GM19239 (cell line): ENCODE results near the gene CBL.
"Not testable (repeated sequence)": the region's sequence is repeated elsewhere in the genome, so short reads cannot be mapped to it uniquely, and the experiment has no call there.

Source experiments
- DNase-seq: peaks from one replicate; pipeline ENCODE4 v3.0.0; 2011; ENCODE audit warnings: low spot score; ENCODE audit not compliant: insufficient read length
- FAIRE-seq: peaks from 2 replicates; lab custom pipeline; 2011; peaks lifted over from hg19 to GRCh38; lab: Jason Lieb, UNC

CBL gene

DNA sequence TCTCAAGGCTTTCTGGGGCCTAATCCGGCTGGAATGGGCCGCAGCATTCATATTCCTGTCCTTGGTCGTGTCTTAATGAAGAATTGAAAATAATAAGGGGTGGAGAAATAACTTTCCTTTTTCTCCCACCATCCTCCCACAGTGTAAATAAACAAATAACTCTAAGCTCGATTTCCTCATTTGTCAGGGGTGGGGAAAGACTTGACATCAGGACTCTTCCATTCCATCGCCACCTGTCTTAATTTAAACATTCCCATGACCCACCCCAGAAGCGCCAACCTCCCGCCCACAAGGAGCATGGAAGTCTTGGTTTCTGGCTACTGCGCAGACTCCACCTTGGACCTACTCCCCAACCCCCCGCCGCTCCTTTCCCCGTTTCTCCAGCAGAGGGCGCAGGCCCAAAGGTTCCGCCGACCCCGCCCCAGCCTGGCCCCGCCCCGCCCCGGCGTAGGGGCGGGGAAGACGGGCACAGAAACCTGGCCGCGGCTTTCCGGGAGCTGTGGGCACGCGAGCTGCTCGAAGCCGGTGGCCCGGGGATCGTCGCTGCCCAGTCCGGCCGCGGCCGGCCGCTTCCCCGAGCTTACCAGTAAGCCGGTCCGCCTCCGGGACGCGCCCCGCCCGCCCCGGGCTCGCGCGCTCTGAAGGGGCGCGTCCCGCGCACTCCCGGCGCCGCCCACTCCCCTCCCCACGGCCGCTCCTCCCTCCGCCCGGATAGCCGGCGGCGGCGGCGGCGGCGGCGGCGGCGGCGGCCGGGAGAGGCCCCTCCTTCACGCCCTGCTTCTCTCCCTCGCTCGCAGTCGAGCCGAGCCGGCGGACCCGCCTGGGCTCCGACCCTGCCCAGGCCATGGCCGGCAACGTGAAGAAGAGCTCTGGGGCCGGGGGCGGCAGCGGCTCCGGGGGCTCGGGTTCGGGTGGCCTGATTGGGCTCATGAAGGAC lies at the start of gene CBL:
CBL (plus strand) TSS at position 766 of the 937 bp plus-strand sequence; CDS start at position 845, 79 bp downstream.
- peak; percentile 89 for DNase-seq
- peak; percentile 82 for FAIRE-seq

DNA sequence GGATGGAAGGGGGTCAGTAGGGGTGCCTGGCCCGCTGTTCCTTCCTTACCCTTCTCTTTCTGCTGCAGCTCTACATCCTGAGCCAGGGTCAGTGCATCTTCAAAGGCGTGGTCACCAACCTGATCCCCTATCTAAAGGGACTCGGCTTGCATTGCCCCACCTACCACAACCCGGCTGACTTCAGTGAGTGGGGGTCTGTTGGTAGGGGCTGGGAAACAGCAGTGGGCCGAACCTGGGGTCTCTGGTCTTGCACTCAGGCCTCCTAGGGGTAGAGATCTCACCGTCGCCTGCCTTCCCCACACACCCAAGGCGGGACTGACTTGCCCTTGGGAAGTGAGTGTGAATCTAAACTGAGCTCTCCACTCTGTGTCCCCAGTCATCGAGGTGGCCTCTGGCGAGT lies 49.6 kb upstream of the CBL start:
- FAIRE-seq: no peak
- DNase-seq: no peak

DNA sequence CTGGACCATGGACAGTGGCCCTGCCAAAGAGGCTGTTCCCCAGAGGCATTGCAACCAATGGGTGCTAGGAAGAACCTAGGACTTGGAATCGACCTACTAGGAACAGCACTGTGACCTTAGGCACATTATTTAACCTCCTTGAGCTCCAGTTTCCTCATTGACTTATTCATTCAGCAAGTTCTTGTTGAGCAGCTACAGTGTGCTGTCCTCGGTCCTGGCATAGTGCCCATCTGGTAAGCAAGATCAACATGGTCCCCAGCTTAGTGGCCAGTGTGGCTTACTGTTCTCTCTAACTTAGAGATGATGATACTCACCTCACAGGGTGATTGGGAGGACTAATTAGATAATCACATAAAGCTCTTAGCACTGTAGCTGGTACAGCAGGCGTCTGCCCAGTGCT lies 49.1 kb upstream of the CBL start:
- no peak for FAIRE-seq
- no peak for DNase-seq

DNA sequence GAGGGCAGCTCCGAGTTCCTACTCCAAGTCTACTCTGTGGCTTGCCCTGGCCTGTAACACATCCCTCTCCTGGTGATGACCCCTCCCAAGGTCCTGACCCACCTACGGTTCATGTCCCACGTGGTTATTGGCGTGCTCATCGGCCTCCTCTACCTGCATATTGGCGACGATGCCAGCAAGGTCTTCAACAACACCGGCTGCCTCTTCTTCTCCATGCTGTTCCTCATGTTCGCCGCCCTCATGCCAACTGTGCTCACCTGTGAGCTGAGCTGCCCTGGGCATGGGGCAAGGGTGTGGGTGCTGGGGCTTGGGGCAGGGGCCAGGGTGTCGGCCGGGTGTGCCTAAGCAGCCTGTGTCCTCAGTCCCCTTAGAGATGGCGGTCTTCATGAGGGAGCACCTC lies 47.7 kb upstream of the CBL start:
- no peak for DNase-seq
- no peak for FAIRE-seq

DNA sequence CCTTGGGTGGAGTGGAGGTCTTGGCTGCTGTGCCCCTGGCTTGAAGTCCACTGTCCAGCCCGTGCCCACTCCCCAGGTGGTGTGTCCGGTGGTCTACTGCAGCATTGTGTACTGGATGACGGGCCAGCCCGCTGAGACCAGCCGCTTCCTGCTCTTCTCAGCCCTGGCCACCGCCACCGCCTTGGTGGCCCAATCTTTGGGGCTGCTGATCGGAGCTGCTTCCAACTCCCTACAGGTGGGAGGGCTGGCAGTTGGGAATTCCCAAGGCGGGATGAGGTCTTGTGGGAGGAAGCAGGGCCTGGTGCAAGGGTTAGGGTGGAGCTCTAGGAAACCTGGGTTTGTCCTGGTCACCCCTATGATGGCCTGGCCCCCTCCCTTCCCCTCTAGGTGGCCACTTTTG lies 46.0 kb upstream of the CBL start:
- FAIRE-seq (no peak), DNase-seq (no peak)

DNA sequence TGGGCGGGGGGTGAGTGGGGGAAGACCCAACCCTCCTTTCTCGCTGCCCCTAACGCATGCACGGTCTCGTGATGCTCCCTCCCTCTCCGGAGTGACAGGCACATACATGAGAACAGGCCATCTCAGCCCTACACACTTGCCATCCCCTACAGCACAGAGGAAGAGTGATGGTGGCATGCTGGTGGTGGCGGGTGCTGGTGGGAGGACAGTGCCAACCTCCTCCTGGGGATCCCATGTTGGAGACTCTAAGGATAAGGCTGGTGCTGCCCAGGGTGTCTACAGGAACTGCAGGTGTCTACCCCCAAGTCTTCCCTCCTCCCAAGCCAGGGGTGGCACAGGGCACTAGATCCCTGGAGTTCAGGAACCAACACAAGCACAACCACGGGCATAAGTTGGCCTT lies 44.3 kb upstream of the CBL start:
- no peak for DNase-seq
- no peak for FAIRE-seq

DNA sequence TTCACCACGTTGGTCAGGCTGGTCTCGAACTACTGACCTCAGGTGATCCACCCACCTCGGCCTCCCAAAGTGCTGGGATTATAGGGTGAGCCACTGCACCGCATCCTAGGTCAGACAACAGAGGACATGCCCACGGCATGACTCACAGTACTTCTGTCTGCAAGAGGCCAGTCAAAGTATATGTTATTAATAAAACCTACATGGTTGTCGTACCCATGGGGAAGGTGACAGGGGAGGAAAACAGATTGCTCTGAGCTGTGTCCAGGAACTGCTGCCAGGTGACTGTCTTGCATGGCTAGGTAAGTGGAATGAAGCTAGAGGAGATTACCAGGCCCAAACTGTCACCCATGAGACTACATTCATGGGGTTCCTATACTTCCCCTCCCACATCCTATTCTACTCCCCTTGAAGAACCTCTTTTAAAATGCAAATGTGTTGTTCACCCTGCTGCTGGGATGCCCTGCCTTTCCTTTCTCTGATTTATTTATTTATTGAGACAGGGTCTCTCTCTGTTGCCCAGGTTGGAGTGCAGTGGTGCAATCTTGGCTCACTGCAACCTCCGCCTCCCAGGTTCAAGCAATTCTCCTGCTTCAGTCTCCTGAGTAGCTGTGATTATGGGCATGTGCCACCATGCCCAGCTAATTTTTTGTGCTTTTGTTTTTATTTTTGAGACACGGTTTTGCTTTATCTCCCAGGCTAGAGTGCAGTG lies 39.6 kb upstream of the CBL start:
- no peak for FAIRE-seq

DNA sequence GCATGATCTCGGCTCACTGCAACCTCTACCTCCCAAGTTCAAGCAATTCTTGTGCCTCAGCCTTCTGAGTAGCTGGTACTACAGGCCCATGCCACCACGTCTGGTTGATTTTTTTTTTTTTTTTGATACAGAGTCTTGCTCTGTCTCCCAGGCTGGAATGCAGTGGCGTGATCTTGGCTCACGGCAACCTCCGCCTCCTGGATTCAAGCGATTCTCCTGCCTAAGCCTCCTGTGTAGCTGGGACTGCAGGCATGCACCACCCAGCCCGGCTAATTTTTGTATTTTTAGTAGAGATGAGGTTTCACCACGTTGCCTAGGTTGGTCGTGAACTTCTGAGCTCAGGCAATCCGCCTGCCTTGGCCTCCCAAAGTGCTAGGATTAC lies 39.1 kb upstream of the CBL start:
- not testable (repeated sequence) for FAIRE-seq, DNase-seq

More for the DNA sequence above, 39.6 kb upstream of the CBL start:
- no peak for DNase-seq

DNA sequence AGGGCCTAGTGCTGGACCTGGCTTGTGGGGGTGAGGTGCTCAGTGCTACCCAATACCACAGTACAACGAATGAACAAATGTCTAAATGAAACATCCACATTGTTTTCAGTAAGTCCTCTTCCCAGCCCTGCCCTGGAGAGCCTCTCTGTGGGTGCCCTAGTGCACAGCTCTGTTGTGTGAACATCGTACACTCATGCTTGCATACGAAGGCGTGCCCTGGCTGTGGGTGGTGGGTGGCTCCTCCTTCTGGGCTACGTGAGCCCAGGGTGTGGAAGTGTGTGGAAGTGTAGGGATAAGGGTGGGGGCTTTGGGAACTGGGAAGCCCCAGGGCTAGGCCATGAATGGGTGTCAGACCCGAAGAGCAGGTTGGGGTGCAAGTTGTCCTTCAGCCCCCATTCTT lies 38.2 kb upstream of the CBL start:
- DNase-seq (no peak), FAIRE-seq (no peak)

DNA sequence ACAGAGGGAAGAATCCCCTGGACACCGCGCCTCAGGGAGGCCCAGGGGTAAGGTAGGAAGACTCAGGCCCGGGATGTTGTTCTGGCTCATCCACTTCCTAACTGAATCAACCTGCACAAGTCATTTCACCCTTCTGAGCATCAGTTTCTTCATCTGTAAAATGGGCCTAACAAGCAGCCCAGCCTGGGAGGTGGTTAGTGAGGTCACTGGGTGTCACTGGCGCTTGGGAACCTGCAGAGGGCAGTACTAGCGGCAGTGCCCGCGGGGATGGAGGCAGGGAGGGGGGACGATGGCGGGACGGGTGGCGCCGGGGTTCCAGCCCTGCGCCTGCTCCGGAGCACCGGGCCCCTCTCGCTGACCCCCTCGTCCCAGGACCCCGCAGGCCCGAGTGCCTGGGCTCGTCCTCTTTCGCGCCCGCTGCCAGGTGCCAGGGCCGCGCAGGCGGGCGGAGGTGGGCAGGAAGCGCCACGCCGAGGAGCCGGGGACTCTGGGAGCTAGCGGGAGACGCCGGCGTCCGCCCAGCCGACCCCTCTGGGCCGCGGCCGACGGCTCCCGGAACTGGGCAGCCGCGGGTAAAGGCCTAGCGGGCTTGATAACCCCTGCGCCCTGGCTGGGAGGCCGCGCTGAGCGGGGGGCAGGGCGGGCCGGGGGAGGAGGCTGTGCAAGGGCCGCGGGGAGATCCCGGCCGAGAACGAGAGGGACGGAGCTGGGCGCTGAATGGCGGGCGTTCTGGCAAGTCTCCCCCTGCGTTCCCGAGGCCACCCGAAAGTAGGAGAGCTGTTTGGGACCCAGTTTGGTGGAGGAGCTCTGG lies 37.5 kb upstream of the CBL start, which contains the start of gene NLRX1:
NLRX1 (plus strand) TSS at position 255 of the 811 bp plus-strand sequence. CDS start 2,679 bp downstream, outside the sequence.
- FAIRE-seq (peak; percentile 92), DNase-seq (peak; percentile 97)

DNA sequence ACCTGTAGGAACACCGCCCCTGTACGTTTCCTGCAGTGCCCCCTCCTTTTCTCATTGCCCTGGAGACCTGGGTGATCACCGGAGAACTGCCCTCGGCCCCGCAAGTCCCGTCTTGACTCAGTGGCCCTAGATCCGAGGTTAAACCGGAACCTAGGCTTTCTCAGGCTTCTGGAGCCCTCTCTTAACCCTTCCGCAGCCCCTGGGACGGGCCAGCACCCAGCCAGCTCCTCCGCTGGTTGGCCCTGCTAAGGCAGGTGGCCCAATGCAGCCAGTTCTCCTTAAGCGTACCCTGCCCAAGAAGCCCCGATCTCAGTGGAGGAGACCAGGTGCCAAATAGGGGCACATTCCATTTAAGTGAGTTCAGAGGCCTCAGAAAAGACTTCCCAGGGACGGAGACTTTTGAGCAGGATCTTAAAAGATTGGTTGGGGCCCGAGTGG lies 36.8 kb upstream of the CBL start:
- DNase-seq (peak; percentile 53), FAIRE-seq (no peak)

DNA sequence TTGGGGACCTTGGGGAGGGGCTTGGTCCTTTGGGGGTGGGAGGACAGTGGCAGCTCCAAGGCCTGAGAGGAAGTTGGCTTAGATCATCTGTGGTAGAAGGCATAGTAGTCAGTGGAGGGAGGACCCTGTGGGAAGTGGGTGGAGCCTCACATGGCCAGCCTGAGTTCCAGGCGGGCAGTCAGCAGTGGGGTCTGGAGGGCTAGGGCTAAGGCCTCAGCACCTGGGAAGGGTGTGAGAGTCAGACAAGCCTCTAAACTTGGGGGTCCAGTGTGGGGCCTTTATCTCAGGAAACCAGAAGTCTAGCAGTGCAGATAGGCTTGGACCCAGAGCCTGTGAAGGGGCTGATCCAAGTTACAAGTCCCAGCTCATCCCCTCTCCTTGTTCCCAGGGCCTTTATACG lies 33.6 kb upstream of the CBL start:
- DNase-seq: no peak
- no peak for FAIRE-seq

DNA sequence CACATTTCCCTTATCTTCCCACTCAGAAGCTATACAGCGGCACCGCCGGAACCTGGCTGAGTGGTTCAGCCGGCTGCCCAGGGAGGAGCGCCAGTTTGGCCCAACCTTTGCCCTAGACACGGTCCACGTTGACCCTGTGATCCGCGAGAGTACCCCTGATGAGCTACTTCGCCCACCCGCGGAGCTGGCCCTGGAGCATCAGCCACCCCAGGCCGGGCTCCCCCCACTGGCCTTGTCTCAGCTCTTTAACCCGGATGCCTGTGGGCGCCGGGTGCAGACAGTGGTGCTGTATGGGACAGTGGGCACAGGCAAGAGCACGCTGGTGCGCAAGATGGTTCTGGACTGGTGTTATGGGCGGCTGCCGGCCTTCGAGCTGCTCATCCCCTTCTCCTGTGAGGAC lies 32.7 kb upstream of the CBL start:
- FAIRE-seq (no peak), DNase-seq (no peak)

DNA sequence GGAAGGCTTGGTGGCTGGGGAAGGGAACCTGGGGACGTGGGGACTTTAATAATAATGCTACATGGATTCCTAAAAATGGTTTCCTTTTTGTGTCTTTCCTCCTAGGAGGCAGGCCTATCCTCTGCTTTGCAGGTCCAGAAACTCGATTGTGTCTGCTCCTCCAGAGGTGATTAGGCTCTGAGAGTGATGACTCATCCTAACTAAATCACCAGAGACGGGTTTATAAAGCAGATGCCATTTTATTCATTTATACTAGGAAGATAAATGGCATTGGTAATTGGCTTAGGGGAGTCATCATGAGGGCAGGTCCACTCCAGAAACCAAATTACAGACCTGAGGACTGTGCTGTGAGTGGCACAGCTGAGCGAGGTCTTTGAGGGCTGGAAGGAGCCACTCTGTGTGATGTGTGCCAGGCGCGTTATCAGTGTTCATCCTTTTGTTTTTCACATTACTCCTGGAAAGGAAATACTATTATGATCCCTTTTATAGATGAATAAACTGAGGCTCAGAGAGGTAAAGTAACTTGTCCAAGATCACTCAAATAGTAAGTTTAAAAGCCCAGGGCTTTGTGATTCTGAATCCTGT lies 30.6 kb upstream of the CBL start:
- FAIRE-seq: no peak
- DNase-seq: no peak

DNA sequence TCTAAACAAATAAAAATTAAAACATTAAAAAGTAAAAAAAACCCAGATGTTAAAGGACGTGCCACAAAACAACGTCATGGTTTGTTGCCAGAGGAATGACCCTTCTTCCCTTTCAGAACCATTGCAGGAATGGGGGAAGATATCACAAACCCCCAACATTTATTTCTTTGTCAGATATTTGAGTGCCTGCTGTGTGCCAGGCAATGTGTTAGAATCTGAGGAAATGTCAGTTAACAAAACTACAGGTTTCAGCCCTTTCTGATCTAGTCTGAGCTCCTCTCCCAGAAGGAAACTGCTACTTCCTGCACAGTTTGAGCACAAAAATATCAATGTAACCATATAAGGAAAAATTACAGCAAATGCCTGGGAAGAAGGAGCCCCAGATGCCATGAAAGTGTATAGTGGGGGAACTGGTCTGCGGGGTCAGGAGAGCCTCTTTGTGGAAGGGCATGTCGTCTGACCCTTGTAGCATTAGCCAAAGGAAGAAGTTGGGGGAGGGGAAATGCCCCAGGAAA lies 27.9 kb upstream of the CBL start:
- FAIRE-seq (no peak), DNase-seq (no peak)

DNA sequence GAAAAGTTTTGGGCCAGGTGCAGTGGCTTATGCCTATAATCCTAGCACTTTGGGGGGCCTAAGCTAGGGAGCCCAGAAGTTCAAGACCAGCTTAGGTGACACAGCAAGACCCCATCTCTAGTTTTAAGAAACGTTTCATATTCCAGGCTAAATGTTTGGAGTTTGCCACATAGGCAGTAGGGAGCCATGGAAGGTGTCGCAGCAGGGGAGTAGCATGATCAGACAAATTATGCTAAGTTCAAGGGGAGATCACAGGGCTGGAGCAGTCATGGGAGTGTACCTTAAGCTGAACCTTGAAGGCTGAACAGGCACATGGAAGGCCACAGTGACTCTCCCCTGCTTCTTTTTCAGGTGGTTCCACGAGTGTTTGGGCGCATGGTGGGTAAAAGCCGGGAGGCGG lies 26.8 kb upstream of the CBL start:
- DNase-seq: no peak
- no peak for FAIRE-seq

DNA sequence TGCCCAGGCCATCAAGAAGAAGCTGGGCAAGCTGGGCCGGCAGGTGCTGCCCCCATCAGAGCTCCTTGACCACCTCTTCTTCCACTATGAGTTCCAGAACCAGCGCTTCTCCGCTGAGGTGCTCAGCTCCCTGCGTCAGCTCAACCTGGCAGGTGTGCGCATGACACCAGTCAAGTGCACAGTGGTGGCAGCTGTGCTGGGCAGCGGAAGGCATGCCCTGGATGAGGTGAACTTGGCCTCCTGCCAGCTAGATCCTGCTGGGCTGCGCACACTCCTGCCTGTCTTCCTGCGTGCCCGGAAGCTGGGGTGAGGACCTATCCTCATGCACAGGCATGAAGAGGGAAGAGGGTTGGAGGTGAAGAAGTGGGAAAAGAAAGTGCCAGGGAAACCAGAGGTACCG lies 26.2 kb upstream of the CBL start:
- DNase-seq (no peak), FAIRE-seq (no peak)

DNA sequence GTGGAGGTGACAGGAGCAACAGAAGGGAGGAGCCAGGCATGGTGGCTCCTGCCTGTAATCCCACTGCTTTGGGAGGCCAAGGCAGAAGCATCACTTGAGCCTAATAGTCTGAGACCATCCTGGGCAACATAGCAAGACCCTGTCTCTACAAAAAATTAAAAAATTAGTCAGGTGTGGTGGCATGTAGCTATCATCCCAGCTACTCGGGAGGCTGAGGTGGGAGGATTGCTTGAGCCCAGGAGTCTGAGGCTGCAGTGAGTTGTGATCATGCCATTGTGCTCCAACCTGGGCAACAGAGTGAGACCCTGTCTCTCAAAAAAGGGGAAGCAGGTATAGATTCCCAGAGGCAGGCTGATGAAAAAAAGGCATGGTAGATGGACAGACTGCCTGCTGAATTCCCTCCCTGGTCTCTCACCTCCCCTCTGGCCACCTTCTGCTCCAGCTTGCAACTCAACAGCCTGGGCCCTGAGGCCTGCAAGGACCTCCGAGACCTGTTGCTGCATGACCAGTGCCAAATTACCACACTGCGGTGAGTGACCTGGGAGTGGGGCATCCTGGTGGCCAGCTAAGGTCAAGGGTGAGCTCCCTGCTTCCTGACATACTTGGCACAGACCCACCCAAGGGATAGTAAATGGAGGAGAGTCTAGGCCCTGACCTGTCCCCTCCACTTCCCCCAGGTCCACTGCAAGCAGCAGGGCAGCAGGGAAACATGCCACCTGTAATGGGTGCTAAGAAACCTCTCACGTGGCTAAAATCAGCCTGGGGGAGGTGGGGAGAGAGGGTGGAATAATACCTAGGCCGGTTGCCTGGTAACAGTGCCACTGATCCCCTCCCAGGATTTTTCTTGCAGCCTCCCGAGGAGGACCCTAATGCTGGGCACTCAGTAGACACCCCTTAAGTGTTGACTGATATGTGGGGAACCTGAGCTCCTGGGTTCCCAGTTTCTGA lies 25.1 kb upstream of the CBL start:
- FAIRE-seq: no peak

More for the DNA sequence above, 25.1 kb upstream of the CBL start:
- no peak for DNase-seq
